Stimulated activated CD4-positive, alpha-beta T cell treated with anti-CD3 and anti-CD28 coated beads, Interleukin-4, amount 100 ng/mL, for 48 hours (primary cell): ENCODE data around the gene PRKAR1B.
"Not testable (repeated sequence)": the region's sequence is repeated elsewhere in the genome, so short reads cannot be mapped to it uniquely, and the experiment has no call there.

ENCODE experiments used
- DNase-seq, 2 donors: peaks; one replicate each; pipeline ENCODE4 v3.0.0-alpha.2; 2020; ENCODE audit warnings: low read depth in 2 of 2

PRKAR1B gene

DNA sequence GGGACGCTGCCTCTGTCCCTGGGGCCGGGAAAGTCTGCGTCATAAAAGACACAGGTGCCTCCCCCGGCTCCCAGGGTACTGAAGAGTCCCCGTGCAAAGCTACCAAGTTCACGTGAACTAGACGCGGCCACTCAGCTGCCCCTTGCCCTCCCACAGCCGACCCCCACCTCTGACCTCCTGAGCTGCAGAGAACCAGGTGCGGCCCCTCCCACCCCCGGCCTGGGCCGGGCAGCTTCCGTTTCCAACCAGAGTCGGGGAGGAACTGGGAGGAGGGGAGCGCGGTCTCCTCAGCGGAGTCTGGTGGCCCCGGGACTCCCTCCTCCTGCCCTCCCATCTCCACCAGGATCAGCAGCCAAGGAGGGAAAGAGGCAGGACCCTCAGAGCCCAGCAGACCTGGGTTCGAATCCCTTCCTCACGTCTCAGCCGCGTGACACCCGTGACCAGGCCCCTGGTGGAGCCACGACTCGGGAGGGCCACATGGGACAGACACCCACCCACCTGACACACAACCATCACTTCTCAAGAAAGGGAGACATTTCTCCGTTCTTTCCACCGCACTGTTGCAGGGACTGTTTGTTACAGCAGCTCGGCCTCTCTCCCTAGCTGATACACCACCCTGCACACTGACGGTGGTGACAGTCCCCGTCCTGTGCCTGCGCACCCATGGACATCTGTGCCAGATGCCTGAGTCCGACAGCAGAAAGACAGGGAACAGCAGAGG, 170.1 kb downstream of the PRKAR1B start:
- DNase-seq, result no peak

DNA sequence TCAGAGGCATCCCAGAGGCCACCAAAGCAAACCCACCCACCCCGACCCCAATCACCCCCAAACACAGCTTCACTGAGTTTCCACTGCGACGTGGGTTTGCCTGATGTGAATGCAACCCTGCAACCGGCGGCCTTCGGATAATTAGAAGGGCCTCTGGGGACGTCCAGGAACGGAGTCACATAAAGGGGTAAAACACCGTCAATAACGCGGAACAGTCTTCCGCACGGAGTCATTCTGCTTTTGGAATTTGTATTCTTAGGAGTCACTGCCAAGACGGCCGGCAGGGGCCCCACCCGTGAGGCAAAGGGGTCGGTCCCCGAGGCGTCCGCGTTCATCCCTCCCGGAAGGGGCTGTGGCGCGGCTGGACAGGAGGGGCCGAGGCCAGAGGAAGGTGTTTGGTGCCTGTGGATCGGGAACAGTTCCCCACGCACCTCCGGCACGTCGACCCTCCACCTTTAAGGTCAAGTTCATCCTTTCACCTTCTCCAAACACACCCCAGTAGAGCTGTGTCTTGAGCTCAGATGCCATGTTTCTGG, 170.7 kb downstream of the PRKAR1B start:
- no peak for DNase-seq

DNA sequence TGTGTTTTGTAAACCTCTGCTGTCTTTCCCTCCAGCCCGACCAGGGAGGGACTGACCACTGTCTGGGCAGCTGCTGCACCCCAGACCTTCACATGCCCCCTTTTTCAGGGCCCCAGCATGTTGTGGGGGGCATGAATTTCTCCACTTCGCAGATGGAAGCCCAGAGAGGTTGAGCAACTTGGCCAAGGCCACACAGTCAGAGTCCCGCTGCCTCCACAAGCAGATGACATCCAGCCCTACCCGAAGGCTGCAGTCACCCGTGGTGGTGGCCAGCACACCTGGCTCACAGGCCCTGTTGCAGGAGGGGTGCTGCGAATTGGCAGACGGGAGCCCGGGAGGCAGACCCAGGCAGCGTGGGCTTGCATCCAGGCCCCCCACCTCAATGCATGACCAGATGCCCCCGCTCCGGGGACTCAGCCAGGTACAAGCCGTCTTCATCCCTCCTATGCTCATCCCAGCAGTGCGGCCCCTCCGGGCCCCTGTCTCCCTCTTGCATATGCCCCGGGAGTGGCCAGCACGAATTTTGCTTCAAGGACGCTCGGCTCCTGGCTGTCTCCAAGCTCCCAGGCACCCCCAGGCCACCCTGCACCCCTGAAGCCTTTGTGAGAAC, 171.4 kb downstream of the PRKAR1B start:
- DNase-seq, result no peak

DNA sequence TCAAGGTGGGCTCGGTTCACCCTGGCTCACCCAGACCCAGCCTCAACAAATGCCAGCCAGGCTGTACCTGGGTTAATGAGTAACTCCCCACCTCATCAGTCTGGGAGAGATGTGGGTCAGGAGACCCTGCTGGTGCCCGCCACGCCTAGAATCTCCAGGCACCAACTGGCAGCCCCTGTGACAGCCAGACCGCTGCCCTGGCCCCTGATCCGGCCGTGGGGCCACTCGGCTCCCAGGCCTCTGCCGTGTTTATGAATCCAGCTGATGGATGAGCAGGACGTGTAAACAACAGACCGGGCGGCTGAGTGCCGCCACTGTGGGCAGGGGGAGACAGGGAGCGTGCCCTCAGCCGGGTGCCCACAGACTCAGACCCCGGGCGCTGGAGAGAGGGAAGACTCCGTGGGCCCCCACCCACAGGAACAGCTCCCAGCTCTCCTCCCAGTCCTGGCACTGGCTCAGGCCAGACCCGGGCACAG, 173.4 kb downstream of the PRKAR1B start:
- no peak for DNase-seq

DNA sequence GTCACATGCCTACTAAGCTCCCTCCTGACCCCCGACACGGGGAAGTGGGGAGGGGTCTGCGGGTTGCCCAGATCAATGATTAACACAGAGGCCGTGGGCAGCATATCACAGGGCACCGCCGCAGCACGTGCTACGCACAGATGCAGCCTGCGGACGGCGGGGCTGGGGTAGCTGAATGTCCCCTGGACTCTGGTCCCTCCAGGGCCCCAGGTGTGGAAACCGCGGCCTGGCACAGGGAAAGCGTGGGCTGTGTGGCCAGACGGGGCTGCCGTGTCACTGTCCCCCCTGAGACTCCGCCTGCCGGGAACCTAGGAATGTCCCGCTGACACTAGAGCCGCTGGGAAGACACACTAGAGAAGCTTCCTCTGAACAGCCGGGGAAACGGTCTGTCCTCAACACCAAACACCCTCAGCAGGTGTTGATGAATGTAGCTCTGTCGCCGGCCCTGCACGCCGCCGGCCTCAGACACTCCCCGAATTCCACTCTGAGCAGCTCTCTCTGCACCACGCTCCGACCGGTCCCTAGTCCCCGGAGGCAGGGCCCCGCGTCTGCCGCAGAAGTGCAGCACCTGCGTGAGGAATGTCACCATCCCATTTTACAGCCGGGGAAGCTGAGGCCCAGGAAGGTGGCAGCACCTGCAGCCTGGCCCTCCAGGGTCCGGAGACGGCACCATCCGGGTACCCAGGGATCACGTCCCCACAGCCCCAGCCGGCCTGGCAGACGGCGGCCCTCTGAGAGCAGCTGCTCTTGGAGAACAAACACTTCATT, 174.0 kb downstream of the PRKAR1B start:
- no peak for DNase-seq

DNA sequence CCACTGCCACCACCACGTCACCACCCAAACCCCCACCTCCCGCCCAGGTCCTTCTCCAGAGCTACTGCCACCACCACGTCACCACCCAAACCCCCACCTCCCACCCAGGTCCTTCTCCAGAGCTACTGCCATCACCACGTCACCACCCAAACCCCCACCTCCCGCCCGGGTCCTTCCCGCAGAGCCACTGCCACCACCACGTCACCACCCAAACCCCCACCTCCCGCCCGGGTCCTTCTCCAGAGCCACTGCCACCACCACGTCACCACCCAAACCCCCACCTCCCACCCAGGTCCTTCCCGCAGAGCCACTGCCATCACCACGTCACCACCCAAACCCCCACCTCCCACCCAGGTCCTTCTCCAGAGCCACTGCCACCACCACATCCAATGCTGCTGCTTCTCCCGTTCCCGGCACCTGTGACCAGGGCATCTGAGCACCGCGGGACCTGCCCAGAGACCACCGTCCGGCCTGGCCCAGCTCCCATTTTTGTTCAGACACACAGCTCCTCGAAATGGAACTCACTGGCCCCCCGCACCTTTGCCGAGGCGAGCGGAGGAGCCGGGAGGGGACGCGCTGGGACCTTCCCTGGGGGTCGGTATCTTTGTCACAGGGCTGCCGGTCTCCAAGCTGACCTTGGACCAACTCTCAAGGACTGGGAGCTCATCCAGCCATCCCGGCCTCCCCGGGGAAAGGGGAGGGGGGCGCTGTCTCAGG, 174.8 kb downstream of the PRKAR1B start:
- not testable (repeated sequence) for DNase-seq

DNA sequence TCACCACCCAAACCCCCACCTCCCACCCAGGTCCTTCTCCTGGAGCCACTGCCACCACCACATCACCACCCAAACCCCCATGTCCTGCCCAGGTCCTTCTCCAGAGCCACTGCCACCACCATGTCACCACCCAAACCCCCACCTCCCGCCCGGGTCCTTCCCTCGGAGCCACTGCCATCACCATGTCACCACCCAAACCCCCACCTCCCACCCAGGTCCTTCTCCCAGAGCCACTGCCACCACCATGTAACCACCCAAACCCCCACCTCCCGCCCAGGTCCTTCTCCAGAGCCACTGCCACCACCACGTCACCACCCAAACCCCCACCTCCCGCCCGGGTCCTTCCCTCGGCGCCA, 175.5 kb downstream of the PRKAR1B start:
- DNase-seq, result not testable (repeated sequence)

DNA sequence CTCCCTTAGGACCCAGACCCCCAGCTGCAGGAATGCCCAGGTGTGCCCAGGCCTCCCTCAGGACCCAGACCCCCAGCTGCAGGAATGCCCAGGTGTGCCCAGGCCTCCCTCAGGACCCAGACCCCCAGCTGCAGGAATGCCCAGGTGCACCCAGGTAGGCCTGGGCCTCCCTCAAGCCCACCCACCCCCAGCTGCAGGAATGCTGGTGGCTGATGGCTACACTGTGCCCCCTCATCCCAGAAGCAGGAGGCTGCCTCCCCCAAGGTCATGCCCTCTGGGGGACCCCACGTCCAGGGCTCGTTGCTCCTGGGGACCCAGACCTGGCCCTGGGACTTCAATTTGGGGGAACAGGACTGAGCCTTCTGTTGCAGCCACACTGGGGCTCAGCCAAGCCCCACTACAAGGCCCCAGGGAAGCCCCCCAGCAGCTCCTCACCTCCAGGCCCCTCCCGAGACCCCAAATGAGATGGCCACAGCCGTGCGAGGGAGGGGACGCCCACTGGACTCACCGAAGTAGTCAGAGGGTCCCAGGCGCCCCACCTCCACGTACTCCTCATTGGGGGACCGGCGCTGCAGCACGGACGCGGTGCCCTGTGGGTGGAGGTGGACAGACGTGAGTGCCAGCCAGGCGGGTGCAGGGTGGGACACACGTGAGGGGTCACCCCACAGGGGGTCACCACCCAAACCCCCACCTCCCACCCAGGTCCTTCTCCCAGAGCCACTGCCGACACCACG, 176.0 kb downstream of the PRKAR1B start:
- DNase-seq, result no peak

DNA sequence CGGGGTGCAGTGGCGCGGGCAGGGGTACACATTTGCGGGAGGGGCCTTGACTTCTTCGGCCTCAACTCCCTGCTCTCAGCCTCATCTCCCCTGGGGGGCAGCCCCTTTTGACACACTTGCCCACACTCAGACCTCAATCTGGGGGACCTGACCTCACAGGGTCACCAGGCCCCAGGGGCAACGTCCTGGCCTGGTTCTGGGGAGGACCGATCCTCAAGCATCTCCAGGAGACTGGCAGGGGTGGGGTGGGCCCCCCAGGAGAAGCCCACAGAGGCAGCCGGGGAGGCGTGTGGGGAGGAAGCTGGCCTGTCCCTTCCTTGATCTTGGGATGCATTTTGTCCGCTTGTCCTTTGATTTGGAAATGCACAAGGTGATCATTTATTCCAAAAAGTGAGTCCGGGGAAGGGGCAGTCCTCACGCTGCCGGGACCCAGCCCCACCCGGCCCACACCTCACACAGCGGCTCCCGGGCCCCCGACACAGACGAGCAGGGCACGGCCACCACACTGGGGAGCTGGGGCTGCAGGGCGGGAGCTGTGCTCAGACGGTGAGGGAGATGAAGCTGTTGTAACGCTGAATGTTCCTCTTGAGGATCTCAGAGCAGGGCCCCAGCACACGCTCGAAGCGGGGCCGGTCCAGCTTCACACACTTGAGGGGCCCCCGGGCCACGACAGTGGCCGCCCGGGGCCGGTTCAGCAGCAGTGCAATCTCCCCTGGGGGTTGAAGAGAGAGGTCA, 177.0 kb downstream of the PRKAR1B start:
- DNase-seq, result no peak

DNA sequence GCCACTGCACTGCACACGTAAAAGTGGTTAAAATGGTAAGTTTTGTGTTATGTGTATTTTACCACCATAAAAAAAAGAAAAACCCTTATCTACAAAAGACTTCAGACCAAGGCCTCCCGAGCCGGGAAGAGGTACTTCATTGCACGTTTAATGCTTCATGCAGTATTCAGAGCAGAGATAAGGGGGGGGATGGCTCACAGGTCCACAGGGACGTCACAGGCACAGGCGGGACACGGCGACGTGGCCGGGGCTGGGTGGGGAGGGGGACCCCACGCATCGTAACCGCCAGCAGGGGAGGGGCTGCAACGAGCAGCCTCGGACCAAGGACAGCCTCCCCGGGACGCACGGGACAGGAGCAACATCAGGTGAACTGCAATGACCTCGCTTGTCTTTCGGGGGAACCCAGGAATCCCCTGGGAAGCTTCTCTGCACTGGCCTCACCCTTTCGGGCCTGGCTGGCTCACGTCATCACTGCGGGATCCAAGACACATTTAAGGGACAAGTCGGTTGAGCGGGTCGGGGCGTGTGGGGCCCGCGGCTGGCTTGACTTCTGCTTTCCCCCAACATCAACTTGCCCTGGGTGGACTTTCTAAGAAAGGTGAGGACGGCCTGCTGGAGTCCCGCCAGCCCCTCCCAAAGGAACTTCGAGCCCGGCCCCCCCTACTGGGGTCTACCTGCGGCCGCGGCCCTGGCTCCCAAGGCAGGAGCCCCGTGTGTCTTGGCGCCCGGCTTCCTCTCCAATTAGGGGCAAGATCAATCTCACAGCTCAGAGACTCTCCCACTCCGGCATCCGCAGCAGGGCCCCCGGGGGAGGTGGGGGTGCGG, 177.8 kb downstream of the PRKAR1B start:
- no peak for DNase-seq

DNA sequence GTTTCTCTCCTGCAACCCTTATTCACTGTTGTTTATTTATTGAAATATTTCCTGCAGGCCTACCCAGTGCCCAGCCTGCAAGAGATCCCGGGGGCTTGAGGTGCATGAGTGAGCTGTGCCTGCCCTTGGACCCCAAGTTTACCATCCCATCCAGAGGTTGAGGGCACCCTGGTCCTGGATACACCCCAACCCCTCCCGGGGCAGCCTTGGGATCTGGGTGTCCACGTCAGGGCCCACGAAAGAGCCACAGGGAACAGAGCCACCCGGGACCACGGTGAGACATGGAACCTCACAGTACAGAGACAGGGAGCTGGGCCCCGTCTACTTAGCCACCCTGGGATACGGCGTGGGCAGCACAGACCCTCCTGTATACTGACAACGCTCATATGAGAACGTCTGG, 178.7 kb downstream of the PRKAR1B start:
- DNase-seq, result no peak

DNA sequence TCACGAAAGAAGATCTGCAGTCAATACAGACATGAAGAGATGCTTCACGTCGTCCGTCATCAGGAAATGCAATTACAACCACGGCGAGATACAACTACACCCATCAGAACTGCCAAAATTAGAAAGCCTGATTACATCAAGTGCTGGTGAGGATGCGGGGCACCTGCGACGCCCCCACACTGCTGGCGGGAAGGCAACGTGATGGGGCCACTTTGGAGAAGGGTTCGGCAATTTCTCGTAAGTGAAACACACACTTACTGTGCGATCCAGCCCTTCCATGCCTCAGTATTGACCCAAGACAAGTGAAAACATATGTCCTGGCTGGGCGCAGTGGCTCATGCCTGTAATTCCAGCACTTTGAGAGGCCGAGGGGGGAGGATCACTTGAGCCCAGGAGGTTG, 181.6 kb downstream of the PRKAR1B start:
- DNase-seq, result no peak

DNA sequence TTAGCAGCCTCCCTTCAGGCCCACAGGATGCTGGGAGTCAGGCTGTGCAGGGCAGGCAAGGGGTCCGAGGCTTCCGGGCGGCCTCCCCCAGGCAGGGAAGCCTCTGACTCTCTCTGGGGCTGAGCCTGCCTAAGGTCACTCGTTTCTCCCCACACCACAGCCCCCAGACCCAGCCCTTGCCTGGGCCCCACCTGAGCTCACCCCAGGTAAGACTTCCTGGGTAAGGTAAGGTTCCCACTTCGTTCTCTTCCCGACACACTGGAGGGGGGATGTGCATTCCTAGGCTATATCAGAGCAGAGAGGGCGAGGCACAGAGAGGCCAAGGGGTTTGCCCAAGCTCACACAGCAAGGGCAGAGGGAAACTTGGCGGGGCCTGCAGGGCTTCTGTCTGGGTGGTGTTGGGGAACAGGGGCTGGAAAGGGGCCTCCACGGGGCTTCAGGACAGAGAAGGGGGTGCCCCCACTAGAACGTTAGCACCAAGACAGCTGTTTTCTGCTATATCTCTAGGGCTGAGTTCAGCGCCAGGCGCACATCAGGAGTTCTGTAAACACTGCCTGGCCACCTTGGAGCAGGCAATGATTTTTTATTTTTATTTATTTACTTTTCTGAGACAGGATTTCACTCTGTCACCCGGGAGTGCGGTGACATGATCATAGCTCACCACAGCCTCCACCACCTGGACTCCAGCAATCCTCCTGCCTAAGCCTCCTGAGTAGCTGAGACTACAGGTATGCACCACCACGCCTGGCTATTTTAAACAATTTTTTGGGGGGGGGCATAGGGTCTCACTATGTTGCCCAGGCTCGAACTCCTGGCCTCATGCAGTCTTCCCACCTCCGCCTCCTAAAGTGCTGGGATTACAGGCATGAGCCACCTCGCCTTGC, 182.5 kb downstream of the PRKAR1B start:
- DNase-seq, result no peak

DNA sequence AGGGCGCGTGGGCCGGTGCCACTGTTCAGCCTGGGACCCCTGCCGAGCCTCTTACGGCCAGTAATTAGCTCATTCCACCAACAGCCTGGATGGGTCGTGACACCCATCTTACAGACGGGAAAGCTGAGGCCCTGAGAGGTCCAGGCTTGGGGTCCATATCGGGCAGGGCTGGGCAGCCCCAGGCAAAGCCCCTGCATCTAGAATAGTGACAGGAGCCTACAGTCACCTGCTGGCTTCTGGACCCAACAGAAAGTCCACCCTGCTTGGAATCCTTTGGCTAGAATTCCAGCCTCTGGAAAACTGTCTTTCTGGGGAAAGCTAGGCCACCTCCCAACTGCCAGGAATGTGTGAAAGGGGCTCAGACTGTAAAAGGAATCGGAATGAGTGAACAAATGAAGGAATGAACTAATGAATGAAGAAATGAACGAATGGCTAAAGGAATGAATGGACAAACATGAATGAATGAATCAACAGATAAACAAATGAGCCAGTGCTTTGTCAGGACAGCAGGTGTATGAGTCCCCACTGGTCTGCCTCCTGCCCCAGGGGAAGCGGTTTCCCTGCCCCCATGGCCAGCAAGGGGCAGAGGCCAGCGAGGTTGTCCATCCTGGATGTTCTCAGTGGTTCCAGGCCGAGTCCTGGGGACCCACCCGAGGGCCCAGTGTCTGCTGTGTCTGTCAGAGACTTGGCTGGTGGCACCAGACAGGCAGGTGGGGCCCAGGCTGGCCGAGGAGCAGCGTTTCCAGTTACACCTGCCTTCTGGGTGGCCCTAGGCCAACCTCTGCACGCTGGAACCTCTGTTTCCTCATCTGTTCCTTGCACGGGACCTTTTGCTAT, 183.4 kb downstream of the PRKAR1B start:
- no peak for DNase-seq

DNA sequence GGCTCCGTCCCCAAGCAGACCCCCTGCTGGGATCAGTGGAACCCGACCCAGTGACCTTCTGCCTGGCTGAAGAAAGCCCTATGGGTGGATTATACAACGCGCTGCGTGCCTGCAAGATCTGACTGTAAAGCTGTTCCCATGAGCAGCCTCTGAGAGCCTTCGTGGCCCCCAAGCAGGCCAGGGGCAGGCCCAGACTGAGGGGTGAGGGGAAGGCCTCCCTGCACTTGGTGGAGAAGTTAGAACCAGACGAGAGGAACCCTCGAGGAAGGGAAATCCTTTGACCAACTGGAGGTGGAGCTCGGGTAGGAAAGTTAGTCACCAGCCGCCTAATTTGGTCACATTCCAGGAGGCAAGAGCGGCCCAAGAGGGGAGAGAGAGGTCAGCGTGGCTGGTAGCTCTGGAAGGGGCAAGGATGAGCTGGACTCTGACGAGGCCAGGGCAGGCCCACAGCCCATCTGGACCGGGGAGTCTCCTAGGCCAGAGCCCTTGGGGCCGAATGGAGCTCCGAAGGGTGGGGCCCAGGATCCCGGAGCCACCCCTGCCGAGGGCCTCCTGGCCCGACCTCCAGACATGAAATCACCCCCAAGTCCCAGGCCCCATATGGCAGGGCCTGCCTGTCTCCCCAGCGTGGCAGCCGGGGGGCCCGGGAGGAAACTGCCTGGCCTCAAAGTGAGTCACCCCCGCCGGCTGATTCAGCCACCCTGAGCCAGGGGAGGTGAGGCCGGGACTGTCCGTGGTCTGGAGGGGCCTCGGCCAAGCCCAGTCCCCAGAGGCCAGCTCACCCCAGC, 184.2 kb downstream of the PRKAR1B start:
- no peak for DNase-seq

DNA sequence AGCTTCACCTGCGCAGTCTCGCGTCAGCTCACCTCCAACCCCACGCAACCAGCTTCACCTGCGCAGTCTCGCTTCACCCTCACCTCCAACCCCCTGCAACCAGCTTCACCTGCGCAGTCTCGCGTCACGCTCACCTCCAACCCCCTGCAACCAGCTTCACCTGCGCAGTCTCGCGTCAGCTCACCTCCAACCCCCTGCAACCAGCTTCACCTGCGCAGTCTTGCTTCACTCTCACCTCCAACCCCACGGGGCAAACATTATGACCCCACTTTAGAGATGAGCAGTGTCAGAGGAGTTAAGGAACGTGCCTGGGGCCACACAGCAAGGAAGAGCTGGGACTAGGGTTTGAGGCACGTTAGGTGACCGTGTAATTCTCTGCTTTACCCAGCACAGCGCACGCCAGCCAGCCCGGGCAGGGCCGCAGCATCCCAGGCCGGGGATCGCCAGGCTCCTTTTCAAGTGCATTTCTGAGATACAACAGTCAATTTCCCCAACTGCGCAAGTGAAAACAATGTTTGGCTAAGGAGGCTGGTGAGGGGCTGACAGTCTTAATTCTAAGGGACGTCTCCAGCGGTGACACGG, 184.9 kb downstream of the PRKAR1B start:
- DNase-seq, result no peak

DNA sequence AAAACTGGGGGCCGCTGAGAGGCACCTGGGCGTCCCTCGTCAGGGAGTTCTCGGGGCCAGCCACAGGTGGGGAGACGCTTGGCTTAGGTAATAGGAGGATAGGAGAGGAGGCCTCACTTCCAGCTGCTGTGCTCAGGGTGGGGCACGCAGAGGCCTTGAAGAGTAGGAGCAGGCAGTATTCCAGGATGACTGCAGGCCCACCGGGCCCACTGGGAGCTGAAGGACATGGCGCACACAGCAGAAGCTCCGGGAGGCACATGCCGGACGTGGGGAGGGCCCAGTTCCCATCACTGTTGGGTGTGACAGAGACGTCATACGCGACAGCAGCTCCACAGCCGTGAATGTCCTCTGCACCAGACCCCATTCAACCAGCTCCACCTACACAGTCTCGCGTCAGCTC, 185.4 kb downstream of the PRKAR1B start:
- no peak for DNase-seq
